ENCODE measurements around the gene UPF1. TPM values are rescaled to one million over a fixed set of nuclear protein-coding genes. Genes with fewer than 3 reads are reported as not detected.

The UPF1 gene
- total and polyA plus RNA-seq, 7 donors = 27.6 to 62.1 (median 49.0) TPM

- Histone ChIP-seq H3K36me3 (no peaks in the 10 kb centered on the region), H3K4me1 (peaks cover 0 to 6% (median 2%) of the 10 kb centered on the region in 4 donors), H3K9me3 (no peaks in the 10 kb centered on the region), H3K27ac (no peak overlapping the region), H3K4me3 (no peak overlapping the region), H3K27me3 (peaks cover 5 to 71% (median 29%) of the 10 kb centered on the region in 3 donors)
- TF ChIP-seq, protein P1, sequence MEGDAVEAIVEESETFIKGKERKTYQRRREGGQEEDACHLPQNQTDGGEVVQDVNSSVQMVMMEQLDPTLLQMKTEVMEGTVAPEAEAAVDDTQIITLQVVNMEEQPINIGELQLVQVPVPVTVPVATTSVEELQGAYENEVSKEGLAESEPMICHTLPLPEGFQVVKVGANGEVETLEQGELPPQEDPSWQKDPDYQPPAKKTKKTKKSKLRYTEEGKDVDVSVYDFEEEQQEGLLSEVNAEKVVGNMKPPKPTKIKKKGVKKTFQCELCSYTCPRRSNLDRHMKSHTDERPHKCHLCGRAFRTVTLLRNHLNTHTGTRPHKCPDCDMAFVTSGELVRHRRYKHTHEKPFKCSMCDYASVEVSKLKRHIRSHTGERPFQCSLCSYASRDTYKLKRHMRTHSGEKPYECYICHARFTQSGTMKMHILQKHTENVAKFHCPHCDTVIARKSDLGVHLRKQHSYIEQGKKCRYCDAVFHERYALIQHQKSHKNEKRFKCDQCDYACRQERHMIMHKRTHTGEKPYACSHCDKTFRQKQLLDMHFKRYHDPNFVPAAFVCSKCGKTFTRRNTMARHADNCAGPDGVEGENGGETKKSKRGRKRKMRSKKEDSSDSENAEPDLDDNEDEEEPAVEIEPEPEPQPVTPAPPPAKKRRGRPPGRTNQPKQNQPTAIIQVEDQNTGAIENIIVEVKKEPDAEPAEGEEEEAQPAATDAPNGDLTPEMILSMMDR (IDR thresholded peaks at IDR 0.05) = no peak
- no peak for TF ChIP-seq POLR2AphosphoS5 (IDR thresholded peaks at IDR 0.05)
- no peak for TF ChIP-seq POLR2A (IDR thresholded peaks at IDR 0.05)
- no peak for TF ChIP-seq EP300 (IDR thresholded peaks at IDR 0.05)
- intact Hi-C loops (cut with DNase I) = no loop called here
- DNase-seq = no peak
Measured at GRCh38 chr19:18799389-18799970, 32.3 kb upstream of the UPF1 start.

DNA sequence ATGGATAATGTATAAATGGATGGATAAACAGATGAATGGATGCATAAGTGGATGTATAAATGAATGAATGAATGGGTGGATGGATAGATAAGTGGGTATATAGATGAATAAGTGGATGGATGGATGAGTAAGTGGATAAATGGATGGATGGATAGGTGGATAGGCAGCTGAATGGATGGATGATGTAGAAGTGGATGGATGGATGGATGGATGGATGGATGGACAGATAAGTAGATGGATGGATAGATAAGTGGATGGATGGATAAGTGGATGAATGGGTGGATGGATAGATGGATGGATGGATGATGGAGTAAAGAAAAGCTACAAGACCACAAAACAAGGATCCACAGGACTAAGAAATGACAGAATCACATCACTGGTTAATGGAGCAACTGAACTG, 31.7 kb upstream of the UPF1 start:
- Histone ChIP-seq H3K36me3 (no peaks in the 10 kb centered on the region), H3K9me3 (no peaks in the 10 kb centered on the region), H3K27me3 (peaks cover 5 to 71% (median 26%) of the 10 kb centered on the region in 3 donors), H3K4me3 (no peak overlapping the region), H3K27ac (no peak overlapping the region), H3K4me1 (peaks cover 0 to 6% (median 2%) of the 10 kb centered on the region in 4 donors)
- TF ChIP-seq POLR2A (IDR thresholded peaks at IDR 0.05) = no peak
- TF ChIP-seq, protein P1 (IDR thresholded peaks at IDR 0.05) = no peak
- no peak for TF ChIP-seq POLR2AphosphoS5 (IDR thresholded peaks at IDR 0.05)
- no peak for TF ChIP-seq EP300 (IDR thresholded peaks at IDR 0.05)
- DNase-seq = no peak
- intact Hi-C loops (cut with DNase I) = no loop called here

GRCh38 chr19:18800636-18801035, 31.1 kb upstream of the UPF1 start:
- Histone ChIP-seq H3K9me3 (no peaks in the 10 kb centered on the region), H3K4me3 (no peak overlapping the region), H3K4me1 (peaks cover 0 to 2% (median under 1%) of the 10 kb centered on the region in 4 donors), H3K27ac (no peak overlapping the region), H3K27me3 (peaks cover 5 to 66% (median 20%) of the 10 kb centered on the region in 3 donors), H3K36me3 (no peaks in the 10 kb centered on the region)
- 87% methylated on average over 10 of the region's 10 CpGs for WGBS, 2 donors
- intact Hi-C loops (cut with DNase I) = no loop called here
- TF ChIP-seq POLR2A (IDR thresholded peaks at IDR 0.05) = no peak
- TF ChIP-seq POLR2AphosphoS5 (IDR thresholded peaks at IDR 0.05) = no peak
- TF ChIP-seq, protein P1 (IDR thresholded peaks at IDR 0.05) = no peak
- TF ChIP-seq EP300 (IDR thresholded peaks at IDR 0.05) = no peak
- no peak for DNase-seq

DNA sequence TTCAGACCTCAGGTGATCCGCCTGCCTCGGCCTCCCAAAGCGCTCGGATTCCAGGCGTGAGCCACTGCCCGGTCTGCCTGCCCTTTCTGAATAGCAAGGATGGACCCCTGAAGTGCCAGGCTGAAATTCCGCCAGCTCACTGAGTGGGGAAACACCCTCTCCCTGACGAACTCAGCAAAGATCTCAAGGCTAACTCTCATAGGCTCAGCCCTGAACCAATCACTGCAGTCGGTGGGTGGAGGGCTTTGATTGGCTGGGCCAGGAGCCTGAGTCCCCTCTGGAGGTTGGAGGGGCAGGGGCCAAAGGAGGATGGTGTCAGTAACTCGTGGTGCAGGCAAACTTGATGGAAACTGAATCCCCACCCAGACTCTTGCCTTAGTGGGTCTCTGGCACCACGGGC, 29.4 kb upstream of the UPF1 start:
- WGBS, 2 donors = 77 to 81% methylated on average over 11 of the region's 11 CpGs
- no peak for TF ChIP-seq EP300 (IDR thresholded peaks at IDR 0.05)
- TF ChIP-seq POLR2AphosphoS5 (IDR thresholded peaks at IDR 0.05) = no peak
- TF ChIP-seq, protein P1 (IDR thresholded peaks at IDR 0.05) = no peak
- no peak for TF ChIP-seq POLR2A (IDR thresholded peaks at IDR 0.05)
- Histone ChIP-seq H3K9me3 (no peaks in the 10 kb centered on the region), H3K27ac (no peak overlapping the region), H3K27me3 (peaks cover 5 to 55% (median 10%) of the 10 kb centered on the region in 3 donors), H3K4me1 (no peaks in the 10 kb centered on the region), H3K36me3 (no peaks in the 10 kb centered on the region), H3K4me3 (no peak overlapping the region)
- no peak for DNase-seq
- intact Hi-C loops (cut with DNase I) = no loop called here
